Caco-2 (cell line): Measurements from ENCODE around the gene ADARB2. TPM values are rescaled to one million over a fixed set of nuclear protein-coding genes. Genes with fewer than 3 reads are reported as not detected.

Experiments used
- BruUV-seq: library from RNA; stranded (reverse); fragments of 400-500 nt; replicated peaks from 2 replicates; lab custom pipeline; 2021; lab: Mats Ljungman, UMichigan
- CTCF ChIA-PET: fragments of 300-600 bp; sonication (Branson Sonifier 250); formaldehyde crosslinking; loops from one replicate; lab custom pipeline; 2022; ENCODE audit warnings: antibody characterized with exemption; lab: Charles Lee
- POLR2A ChIA-PET: fragments of 300-600 bp; sonication (Branson Sonifier 250); formaldehyde crosslinking; loops from one replicate; lab custom pipeline; 2022; ENCODE audit warnings: antibody characterized with exemption; lab: Charles Lee
- DNase-seq, 2 experiments: peaks; one replicate each; pipeline versions ENCODE4 v3.0.0 to v3.0.0-alpha.2; 2020 to 2022
- H3K27me3 ChIP-seq: replicated peaks from 2 replicates; pipeline ENCODE4 v1.6.0; 2011; ENCODE audit warnings: low read length; ENCODE audit not compliant: control insufficient read depth, insufficient read depth
- H3K36me3 ChIP-seq: 2 replicates; pipeline ENCODE4 v1.5.1; 2011; ENCODE audit warnings: low read length; ENCODE audit not compliant: control insufficient read depth, insufficient read depth
- H3K4me1 ChIP-seq: fragments of 250-450 bp; sonication (Bioruptor Pico); 2 replicates; pipeline ENCODE4 v1.5.1; 2020; ENCODE audit warnings: mild to moderate bottlenecking
- H3K4me3 ChIP-seq: 2 replicates; pipeline ENCODE4 v1.5.1; 2011; ENCODE audit warnings: low read depth, mild to moderate bottlenecking, control low read depth, low read length
- H3K9me3 ChIP-seq: fragments of 250-450 bp; sonication (Bioruptor Pico); 2 replicates; pipeline ENCODE4 v1.5.1; 2020; ENCODE audit warnings: mild to moderate bottlenecking, moderate library complexity
- H3K27ac Mint-ChIP-seq: one replicate; pipeline ENCODE4 v1.8.0; 2022; ENCODE audit warnings: mixed read lengths; ENCODE audit not compliant: unreplicated experiment
- H3K27me3 Mint-ChIP-seq: one replicate; pipeline ENCODE4 v1.8.0; 2022; ENCODE audit warnings: mixed read lengths; ENCODE audit not compliant: insufficient read depth, unreplicated experiment
- H3K36me3 Mint-ChIP-seq: one replicate; pipeline ENCODE4 v1.8.0; 2022; ENCODE audit warnings: mild to moderate bottlenecking, mixed read lengths; ENCODE audit not compliant: insufficient read depth, unreplicated experiment
- H3K4me1 Mint-ChIP-seq: one replicate; pipeline ENCODE4 v1.8.0; 2022; ENCODE audit warnings: low read depth, mixed read lengths; ENCODE audit not compliant: unreplicated experiment
- H3K4me3 Mint-ChIP-seq: one replicate; pipeline ENCODE4 v1.8.0; 2022; ENCODE audit warnings: mild to moderate bottlenecking, moderate library complexity, mixed read lengths; ENCODE audit not compliant: unreplicated experiment
- H3K9me3 Mint-ChIP-seq: one replicate; pipeline ENCODE4 v1.8.0; 2022; ENCODE audit warnings: mixed read lengths; ENCODE audit not compliant: unreplicated experiment
- intact Hi-C: fragments of 100-400 bp; cut with micrococcal nuclease; formaldehyde crosslinking; loops from one replicate; pipeline ENCODE4 v1.10.0; 2022; ENCODE audit not compliant: unreplicated experiment
- total RNA-seq: library from RNA; stranded (reverse); gene quantifications from 2 replicates; pipeline ENCODE4 v1.2.3, GENCODE V29; 2022
- TF ChIP-seq, protein P1 (sequence below), 2 experiments: fragments of 200-600 bp in 1 of 2; IDR thresholded peaks; 1 replicate in 1 of 2; 2 replicates in 1 of 2; pipeline versions ENCODE4 v1.5.1 to v1.8.0; 2011 to 2022; ENCODE audit warnings: antibody characterized with exemption in 1 of 2, control low read depth in 1 of 2, inconsistent platforms in 1 of 2, low read depth in 1 of 2, low read length in 1 of 2, mild to moderate bottlenecking in 1 of 2, moderate library complexity in 1 of 2; ENCODE audit not compliant: insufficient read depth in 1 of 2, severe bottlenecking in 1 of 2, unreplicated experiment in 1 of 2

ADARB2 gene
- total RNA-seq, 1 experiment from 2014 or later = 0.27 TPM

DNA sequence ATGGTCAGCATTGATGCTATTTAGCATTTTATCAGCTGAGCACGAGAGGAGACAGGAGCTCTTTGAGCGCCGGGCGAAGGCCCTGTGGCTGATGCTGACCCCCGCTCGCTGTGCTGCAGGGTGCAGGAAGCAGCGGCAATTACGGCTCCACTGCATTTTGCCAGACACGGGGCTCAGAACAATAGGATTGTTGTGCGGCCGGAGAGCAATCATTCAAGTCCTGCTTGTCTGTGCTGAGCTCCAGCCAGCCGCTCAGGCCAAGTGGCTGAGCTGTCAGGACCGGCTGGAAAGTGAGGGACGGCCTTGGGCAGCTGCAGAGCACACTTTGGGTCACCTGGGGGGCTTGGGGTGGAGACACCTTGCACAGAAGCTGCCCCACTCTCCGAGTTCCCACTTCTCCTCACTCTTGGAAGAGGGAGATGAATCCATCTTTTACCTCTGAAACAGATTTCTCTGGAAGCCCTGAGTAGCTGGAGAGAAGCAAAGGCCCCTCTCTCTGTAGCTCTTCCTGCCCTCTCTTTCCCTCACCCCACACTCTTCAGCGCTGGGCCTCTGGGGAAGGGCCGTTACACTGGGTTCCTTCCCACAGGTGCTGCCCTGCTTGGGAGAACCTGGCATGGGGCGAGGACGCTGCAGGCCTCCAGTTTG, 17.3 kb upstream of the ADARB2 start:
- ChIA-PET CTCF (no interaction called here), POLR2A (no interaction called here)
- Histone ChIP-seq H3K27me3 (no peaks in the 10 kb centered on the region), H3K4me1 (no peaks in the 10 kb centered on the region), H3K4me3 (no peak overlapping the region), H3K36me3 (no peaks in the 10 kb centered on the region), H3K9me3 (peaks cover 17% of the 10 kb centered on the region; the same call in 1 of the 2 replicates)
- no TSS peak for BruUV-seq
- Mint-ChIP-seq H3K27me3 (no peaks in the 10 kb centered on the region), H3K4me1 (no peaks in the 10 kb centered on the region), H3K27ac (no peak overlapping the region), H3K4me3 (no peak overlapping the region), H3K36me3 (no peaks in the 10 kb centered on the region), H3K9me3 (peaks cover 4% of the 10 kb centered on the region)
- TF ChIP-seq, protein P1, sequence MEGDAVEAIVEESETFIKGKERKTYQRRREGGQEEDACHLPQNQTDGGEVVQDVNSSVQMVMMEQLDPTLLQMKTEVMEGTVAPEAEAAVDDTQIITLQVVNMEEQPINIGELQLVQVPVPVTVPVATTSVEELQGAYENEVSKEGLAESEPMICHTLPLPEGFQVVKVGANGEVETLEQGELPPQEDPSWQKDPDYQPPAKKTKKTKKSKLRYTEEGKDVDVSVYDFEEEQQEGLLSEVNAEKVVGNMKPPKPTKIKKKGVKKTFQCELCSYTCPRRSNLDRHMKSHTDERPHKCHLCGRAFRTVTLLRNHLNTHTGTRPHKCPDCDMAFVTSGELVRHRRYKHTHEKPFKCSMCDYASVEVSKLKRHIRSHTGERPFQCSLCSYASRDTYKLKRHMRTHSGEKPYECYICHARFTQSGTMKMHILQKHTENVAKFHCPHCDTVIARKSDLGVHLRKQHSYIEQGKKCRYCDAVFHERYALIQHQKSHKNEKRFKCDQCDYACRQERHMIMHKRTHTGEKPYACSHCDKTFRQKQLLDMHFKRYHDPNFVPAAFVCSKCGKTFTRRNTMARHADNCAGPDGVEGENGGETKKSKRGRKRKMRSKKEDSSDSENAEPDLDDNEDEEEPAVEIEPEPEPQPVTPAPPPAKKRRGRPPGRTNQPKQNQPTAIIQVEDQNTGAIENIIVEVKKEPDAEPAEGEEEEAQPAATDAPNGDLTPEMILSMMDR (IDR thresholded peaks at IDR 0.05; ENCODE audit: insufficient read depth in 1 of 2, low read depth in 1 of 2, low read length in 1 of 2, severe bottlenecking in 1 of 2, unreplicated experiment in 1 of 2) = no peak
- intact Hi-C loops = no loop called here
- no peak for DNase-seq

GRCh38 chr10:1752153-1752552, 14.8 kb upstream of the ADARB2 start:
- CTCF ChIA-PET = no interaction called here
- no TSS peak for BruUV-seq
- no peaks in the 10 kb centered on the region for H3K36me3 ChIP-seq
- H3K9me3 ChIP-seq = peaks cover 9% of the 10 kb centered on the region; the same call in 1 of the 2 replicates
- DNase-seq = no peak
- no peak overlapping the region for H3K4me3 Mint-ChIP-seq
- no peaks in the 10 kb centered on the region for H3K27me3 Mint-ChIP-seq
- H3K4me1 Mint-ChIP-seq = no peaks in the 10 kb centered on the region
- intact Hi-C loops = no loop called here
- H3K36me3 Mint-ChIP-seq = no peaks in the 10 kb centered on the region
- POLR2A ChIA-PET = no interaction called here
- no peak overlapping the region for H3K4me3 ChIP-seq
- H3K27ac Mint-ChIP-seq = no peak overlapping the region
- no peaks in the 10 kb centered on the region for H3K27me3 ChIP-seq
- H3K4me1 ChIP-seq = no peaks in the 10 kb centered on the region
- peaks cover 19% of the 10 kb centered on the region for H3K9me3 Mint-ChIP-seq
- TF ChIP-seq, protein P1 (IDR thresholded peaks at IDR 0.05; ENCODE audit: insufficient read depth in 1 of 2, low read depth in 1 of 2, low read length in 1 of 2, severe bottlenecking in 1 of 2, unreplicated experiment in 1 of 2) = no peak

DNA sequence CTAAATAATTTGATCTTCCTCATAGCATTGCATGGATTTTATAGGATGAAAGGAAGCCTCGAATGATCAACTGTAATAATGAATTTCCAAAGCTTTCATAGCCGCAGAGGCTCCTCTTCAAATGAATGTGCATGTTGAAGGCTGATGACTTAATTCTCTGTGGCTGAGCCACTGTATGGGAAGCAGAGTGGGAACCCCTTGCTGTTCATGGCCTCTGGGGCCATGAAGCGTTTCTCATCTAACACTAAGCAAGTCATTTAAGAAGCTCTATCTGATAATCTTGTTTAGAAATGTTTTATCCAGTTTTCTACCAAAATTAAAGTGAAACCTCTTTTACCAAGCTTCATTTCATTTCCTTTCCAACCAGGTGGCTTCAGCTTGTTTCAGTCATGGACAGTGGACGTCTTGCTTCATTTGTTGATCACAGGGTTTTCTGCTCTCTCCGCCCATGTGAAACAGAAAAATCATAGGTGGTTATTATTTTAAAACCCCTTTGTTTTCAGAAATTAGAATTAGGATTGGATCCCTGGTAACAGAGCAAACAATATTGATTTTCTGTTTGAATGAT, 10.3 kb upstream of the ADARB2 start:
- H3K27me3 Mint-ChIP-seq = peaks cover 14% of the 10 kb centered on the region
- no peaks in the 10 kb centered on the region for H3K36me3 Mint-ChIP-seq
- TF ChIP-seq, protein P1 (IDR thresholded peaks at IDR 0.05; ENCODE audit: insufficient read depth in 1 of 2, low read depth in 1 of 2, low read length in 1 of 2, severe bottlenecking in 1 of 2, unreplicated experiment in 1 of 2) = no peak
- Histone ChIP-seq H3K4me1 (no peaks in the 10 kb centered on the region), H3K27me3 (no peaks in the 10 kb centered on the region), H3K36me3 (no peaks in the 10 kb centered on the region), H3K9me3 (peaks cover 9% of the 10 kb centered on the region; the same call in 1 of the 2 replicates), H3K4me3 (no peak overlapping the region)
- ChIA-PET CTCF (no interaction called here), POLR2A (no interaction called here)
- no peak overlapping the region for H3K27ac Mint-ChIP-seq
- no peaks in the 10 kb centered on the region for H3K4me1 Mint-ChIP-seq
- no peak for DNase-seq
- intact Hi-C loops = no loop called here
- H3K9me3 Mint-ChIP-seq = peaks cover 19% of the 10 kb centered on the region
- BruUV-seq = no TSS peak
- no peak overlapping the region for H3K4me3 Mint-ChIP-seq
